CD4-positive, alpha-beta memory T cell (primary cell): Measurements from ENCODE around the gene GOLGA3. TPM values are rescaled to one million over a fixed set of nuclear protein-coding genes. Genes with fewer than 3 reads are reported as not detected.
"Not testable (repeated sequence)": the region's sequence is repeated elsewhere in the genome, so short reads cannot be mapped to it uniquely, and the experiment has no call there.

Experiments
- CTCF ChIA-PET: fragments of 350-600 bp; sonication (Branson Sonifier 250); formaldehyde crosslinking; loops from one replicate; lab custom pipeline; 2021; ENCODE audit warnings: inconsistent platforms; ENCODE audit not compliant: partially characterized antibody; lab: Charles Lee
- POLR2A ChIA-PET: fragments of 350-600 bp; sonication (Branson Sonifier 250); formaldehyde crosslinking; loops from one replicate; lab custom pipeline; 2021; ENCODE audit not compliant: partially characterized antibody; lab: Charles Lee
- DNase-seq, 5 donors: peaks; one replicate each; pipeline versions ENCODE4 v3.0.0 to v3.0.0-alpha.2; 2020 to 2022; ENCODE audit warnings: mixed read lengths in 1 of 5
- H3K27ac ChIP-seq: one replicate; pipeline ENCODE4 v1.7.0; 2013; ENCODE audit warnings: low read depth, low read length
- H3K27me3 ChIP-seq: 2 replicates; pipeline ENCODE4 v1.7.0; 2013; ENCODE audit warnings: mild to moderate bottlenecking, low read length, moderate library complexity; ENCODE audit not compliant: insufficient read depth
- H3K36me3 ChIP-seq: 2 replicates; pipeline ENCODE4 v1.7.0; 2013; ENCODE audit warnings: mild to moderate bottlenecking, low read length, moderate library complexity; ENCODE audit not compliant: insufficient read depth
- H3K4me1 ChIP-seq: 2 replicates; pipeline ENCODE4 v1.7.0; 2013; ENCODE audit warnings: mild to moderate bottlenecking, low read length, moderate library complexity; ENCODE audit not compliant: insufficient read depth
- H3K4me3 ChIP-seq, 2 donors: one replicate each; pipeline ENCODE4 v1.7.0; 2013; ENCODE audit warnings: low read length in 2 of 2, mild to moderate bottlenecking in 1 of 2
- H3K9me3 ChIP-seq, 2 donors: one replicate each; pipeline ENCODE4 v1.7.0; 2013; ENCODE audit warnings: low read length in 2 of 2, control low read depth in 1 of 2; ENCODE audit not compliant: control insufficient read depth in 1 of 2
- H3K27ac Mint-ChIP-seq, 7 donors: one replicate each; pipeline ENCODE4 v1.8.0; 2020 to 2021; ENCODE audit warnings: mixed read lengths in 7 of 7, mild to moderate bottlenecking in 6 of 7, inconsistent platforms in 3 of 7, moderate library complexity in 3 of 7
- H3K27me3 Mint-ChIP-seq, 2 donors: one replicate each; pipeline ENCODE4 v1.8.0; 2020 to 2021; ENCODE audit warnings: mixed read lengths in 2 of 2
- H3K36me3 Mint-ChIP-seq, 2 donors: one replicate each; pipeline ENCODE4 v1.8.0; 2020 to 2021; ENCODE audit warnings: mixed read lengths in 2 of 2, inconsistent platforms in 1 of 2, mild to moderate bottlenecking in 1 of 2
- H3K4me1 Mint-ChIP-seq, 4 donors: one replicate each; pipeline ENCODE4 v1.8.0; 2020 to 2021; ENCODE audit warnings: mixed read lengths in 4 of 4, mild to moderate bottlenecking in 1 of 4
- H3K4me3 Mint-ChIP-seq, 8 donors: one replicate each; pipeline ENCODE4 v1.8.0; 2020 to 2021; ENCODE audit warnings: mixed read lengths in 8 of 8, mild to moderate bottlenecking in 7 of 8, moderate library complexity in 6 of 8, inconsistent platforms in 3 of 8
- H3K9me3 Mint-ChIP-seq, 8 donors: one replicate each; pipeline ENCODE4 v1.8.0; 2020 to 2021; ENCODE audit warnings: mixed read lengths in 8 of 8, mild to moderate bottlenecking in 5 of 8, inconsistent platforms in 3 of 8, moderate library complexity in 1 of 8
- intact Hi-C: fragments of 100-400 bp; cut with micrococcal nuclease; formaldehyde crosslinking; loops from one replicate; pipeline ENCODE4 v1.15.1; 2023
- polyA plus RNA-seq, 2 donors: library from polyadenylated mRNA; unstranded; fragments of 300-500 nt; fragmentation: Illumina TruSeq; gene quantifications; one replicate each; pipeline ENCODE4 v1.2.3, GENCODE V29; 2021
- total RNA-seq, 2 experiments: library from RNA; stranded (reverse); gene quantifications; one replicate each; pipeline ENCODE4 v1.2.3, GENCODE V29; 2021

GOLGA3 gene
- 10 to 100 TPM; 64.1 to 67.6 TPM for total RNA-seq
- polyA plus RNA-seq: 10 to 100 TPM in 1 of 2 donors, under 1 TPM in 1; 0.35 to 12.5 TPM

DNA sequence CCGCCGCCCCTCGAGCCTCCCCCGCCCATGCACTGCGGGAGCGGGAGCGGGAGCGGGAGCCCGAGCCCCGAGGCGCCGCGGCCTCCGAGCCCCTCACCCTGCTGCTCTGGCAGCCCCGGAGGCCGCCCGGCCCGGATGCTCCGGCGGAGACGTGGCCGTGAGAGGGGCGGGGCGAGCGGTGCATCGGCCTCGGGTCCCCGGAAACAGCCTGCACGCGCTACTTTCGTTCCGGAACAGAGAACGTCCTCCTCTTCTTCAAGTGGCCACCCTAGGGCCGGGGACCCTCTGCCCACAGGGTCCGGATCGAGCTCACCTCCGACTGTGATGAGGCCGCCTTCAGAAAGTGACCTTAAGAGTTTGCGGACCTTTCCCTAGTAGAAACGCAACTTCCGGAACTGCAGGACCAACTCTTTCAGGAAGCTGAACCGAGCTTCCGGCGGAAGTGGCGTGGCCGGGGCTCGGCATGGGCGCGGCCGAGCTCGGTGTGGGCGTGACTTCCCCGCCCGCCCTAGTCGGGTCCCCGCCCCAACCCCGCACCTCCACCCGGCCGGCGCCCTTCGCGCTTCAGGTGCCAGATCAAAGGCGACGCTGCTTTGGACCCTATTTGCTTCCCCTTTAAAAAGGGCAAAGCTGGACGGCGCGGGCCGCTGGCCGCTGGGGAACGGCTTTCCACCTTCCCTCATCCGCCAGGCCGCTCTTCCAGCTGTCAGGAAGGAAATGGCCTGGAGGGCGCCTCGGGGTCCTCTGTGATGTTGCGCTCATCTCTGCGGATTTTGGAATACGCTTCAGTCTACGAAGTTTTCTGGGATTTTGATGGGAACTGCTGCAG, at the start of gene GOLGA3:
Gene GOLGA3 (minus strand): TSS at position 164 of the 829 bp plus-strand sequence. CDS start 6,741 bp downstream, outside the sequence.
- H3K4me1 Mint-ChIP-seq: peaks cover 22 to 63% (median 43%) of the 10 kb centered on the region in 4 donors
- H3K4me3 ChIP-seq: peak within 1 kb of the TSS; percentile 58 to 91
- H3K27me3 Mint-ChIP-seq: no peaks in the 10 kb centered on the region
- H3K27ac Mint-ChIP-seq: peak within 1 kb of the TSS; percentile 99 to 100 (median 100)
- ChIA-PET CTCF (interaction anchor here (0.7 to 2.5 kb wide), 4 partner anchors 19 to 91 kb away, joined by 3 to 18 read pairs (median 6); no protein-coding TSS in a partner anchor), POLR2A (interaction anchor here (0.7 to 2.1 kb wide), 17 partner anchors 9 to 251 kb away, joined by 3 to 23 read pairs (median 4); partner anchors contain the start of genes ANKLE2, CHFR, PGAM5 and ZNF26)
- intact Hi-C loops: loop anchor here (1.0 to 5.0 kb wide), 10 partner anchors 38 to 251 kb away; partner anchors contain the start of genes ANKLE2, CHFR, PGAM5 and POLE
- no peaks in the 10 kb centered on the region for H3K27me3 ChIP-seq
- peaks cover 24% of the 10 kb centered on the region for H3K36me3 ChIP-seq
- peaks cover 30% of the 10 kb centered on the region for H3K4me1 ChIP-seq
- DNase-seq: peak; percentile 93 to 96 (median 95)
- H3K9me3 Mint-ChIP-seq: peaks cover 0 to 4% (median 0%) of the 10 kb centered on the region in 8 donors
- peak within 1 kb of the TSS; percentile 98 for H3K27ac ChIP-seq
- peak within 1 kb of the TSS; percentile 91 to 99 (median 96) for H3K4me3 Mint-ChIP-seq
- H3K9me3 ChIP-seq: no peaks in the 10 kb centered on the region
- peaks cover 15 to 44% of the 10 kb centered on the region in 2 donors for H3K36me3 Mint-ChIP-seq

DNA sequence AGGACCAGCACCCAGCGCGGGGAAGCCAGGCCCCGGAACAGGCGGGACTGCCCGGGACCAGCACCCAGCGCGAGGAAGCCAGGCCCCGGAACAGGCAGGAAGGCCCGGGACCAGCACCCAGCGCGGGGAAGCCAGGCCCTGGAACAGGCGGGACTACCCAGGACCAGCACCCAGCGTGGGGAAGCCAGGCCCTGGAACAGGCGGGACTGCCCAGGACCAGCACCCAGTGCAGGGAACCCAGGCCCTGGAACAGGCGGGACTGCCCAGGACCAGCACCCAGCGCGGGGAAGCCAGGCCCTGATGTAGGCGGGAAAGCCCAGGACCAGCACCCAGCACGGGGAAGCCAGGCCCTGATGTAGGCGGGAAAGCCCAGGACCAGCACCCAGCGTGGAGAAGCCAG, 46.0 kb upstream of the GOLGA3 start:
- H3K4me3 Mint-ChIP-seq, H3K4me3 ChIP-seq, H3K27me3 ChIP-seq, CTCF ChIA-PET, DNase-seq, intact Hi-C loops, H3K9me3 Mint-ChIP-seq, H3K9me3 ChIP-seq, H3K27ac Mint-ChIP-seq, POLR2A ChIA-PET, H3K27me3 Mint-ChIP-seq: not testable (repeated sequence)
- Mint-ChIP-seq H3K4me1 (peaks cover 13 to 22% (median 15%) of the 10 kb centered on the region in 4 donors), H3K36me3 (peaks cover 30 to 61% of the 10 kb centered on the region in 2 donors)
- Histone ChIP-seq H3K27ac (peak overlapping the region; percentile 4), H3K4me1 (peaks cover 19% of the 10 kb centered on the region), H3K36me3 (peaks cover 38% of the 10 kb centered on the region)

GRCh38 chr12:132874175-132874574, 45.5 kb upstream of the GOLGA3 start:
- intact Hi-C loops: no loop called here
- Histone ChIP-seq H3K4me3 (no peak overlapping the region), H3K36me3 (peaks cover 42% of the 10 kb centered on the region), H3K9me3 (no peaks in the 10 kb centered on the region), H3K4me1 (peaks cover 19% of the 10 kb centered on the region), H3K27ac (peak overlapping the region; percentile 4), H3K27me3 (no peaks in the 10 kb centered on the region)
- H3K4me3 Mint-ChIP-seq: no peak overlapping the region
- ChIA-PET CTCF (interaction anchor here (1.1 kb wide), 1 partner anchor 30 kb away, joined by 3 read pairs; no protein-coding TSS in a partner anchor), POLR2A (interaction anchor here (2.0 kb wide), 1 partner anchor 12 kb away, joined by 8 read pairs; no protein-coding TSS in a partner anchor)
- no peaks in the 10 kb centered on the region for H3K9me3 Mint-ChIP-seq
- H3K27ac Mint-ChIP-seq: peak overlapping the region in 5 of 7 donors; percentile 44 to 86 (median 79)
- peaks cover 30 to 63% of the 10 kb centered on the region in 2 donors for H3K36me3 Mint-ChIP-seq
- no peaks in the 10 kb centered on the region for H3K27me3 Mint-ChIP-seq
- no peak for DNase-seq
- H3K4me1 Mint-ChIP-seq: peaks cover 13 to 22% (median 15%) of the 10 kb centered on the region in 4 donors

DNA sequence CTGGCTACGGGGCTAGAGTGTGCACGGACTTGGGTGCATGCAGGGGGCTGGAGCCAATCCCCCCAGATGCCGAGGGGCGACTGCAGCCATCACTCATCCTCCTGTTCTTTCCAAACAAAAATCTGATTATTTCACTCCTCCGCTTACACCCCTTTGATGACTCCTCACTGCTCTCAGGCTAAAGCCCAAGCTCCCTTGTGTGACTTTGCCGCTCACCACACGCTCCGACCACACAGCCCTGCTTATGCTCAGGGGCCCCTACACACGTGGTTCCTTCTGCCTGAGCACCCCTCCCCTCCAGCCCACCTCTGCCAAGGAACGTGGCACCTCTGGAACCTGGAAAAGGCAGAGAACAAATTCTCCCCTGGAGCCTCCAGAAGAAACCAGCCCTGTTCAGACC, 45.1 kb upstream of the GOLGA3 start:
- POLR2A ChIA-PET: interaction anchor here (1.1 to 2.0 kb wide), 2 partner anchors 12 to 14 kb away, joined by 5 to 8 read pairs; partner anchors contain the start of gene CHFR
- DNase-seq: no peak
- H3K4me1 ChIP-seq: peaks cover 19% of the 10 kb centered on the region
- Mint-ChIP-seq H3K27me3 (no peaks in the 10 kb centered on the region), H3K4me1 (peaks cover 13 to 22% (median 15%) of the 10 kb centered on the region in 4 donors), H3K9me3 (no peaks in the 10 kb centered on the region), H3K36me3 (peaks cover 30 to 63% of the 10 kb centered on the region in 2 donors), H3K4me3 (no peak overlapping the region), H3K27ac (peak overlapping the region in 6 of 7 donors; percentile 42 to 86 (median 65))
- CTCF ChIA-PET: interaction anchor here (1.1 kb wide), 1 partner anchor 31 kb away, joined by 3 read pairs; no protein-coding TSS in a partner anchor
- no peaks in the 10 kb centered on the region for H3K9me3 ChIP-seq
- no peak overlapping the region for H3K4me3 ChIP-seq
- no peaks in the 10 kb centered on the region for H3K27me3 ChIP-seq
- H3K36me3 ChIP-seq: peaks cover 42% of the 10 kb centered on the region
- H3K27ac ChIP-seq: no peak overlapping the region
- intact Hi-C loops: no loop called here

DNA sequence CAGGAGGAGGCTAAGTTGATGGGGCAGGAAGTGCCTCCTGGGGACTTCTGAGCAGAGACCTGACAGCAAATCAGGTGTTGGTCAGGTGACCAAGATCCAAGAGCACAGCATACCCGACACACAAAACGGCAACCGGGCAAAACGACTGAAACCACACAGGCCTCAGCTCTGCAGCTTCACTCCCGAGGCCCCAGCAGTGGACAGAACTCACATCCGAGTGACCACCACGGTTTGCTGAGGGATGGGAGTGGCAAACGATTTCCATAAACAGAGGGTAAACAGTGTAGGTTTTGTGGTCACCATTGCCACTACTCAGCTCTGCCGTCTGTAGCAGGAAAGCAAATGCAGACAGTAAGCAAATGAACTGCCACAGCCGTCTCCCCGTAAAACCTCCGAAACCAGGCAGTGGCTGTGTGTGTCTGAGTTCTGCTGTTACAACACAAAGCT, 44.3 kb upstream of the GOLGA3 start:
- Mint-ChIP-seq H3K4me1 (peaks cover 13 to 22% (median 15%) of the 10 kb centered on the region in 4 donors), H3K27me3 (no peaks in the 10 kb centered on the region), H3K4me3 (peak overlapping the region in 7 of 8 donors; percentile 47 to 75 (median 61)), H3K27ac (peak overlapping the region in 5 of 7 donors; percentile 78 to 89 (median 87)), H3K36me3 (peaks cover 30 to 65% of the 10 kb centered on the region in 2 donors), H3K9me3 (no peaks in the 10 kb centered on the region)
- ChIA-PET CTCF (interaction anchor here (1.1 kb wide), 1 partner anchor 31 kb away, joined by 3 read pairs; no protein-coding TSS in a partner anchor), POLR2A (interaction anchor here (1.1 to 2.0 kb wide), 3 partner anchors 13 to 39 kb away, joined by 3 to 8 read pairs (median 5); partner anchors contain the start of gene CHFR)
- Histone ChIP-seq H3K36me3 (peaks cover 42% of the 10 kb centered on the region), H3K4me3 (no peak overlapping the region), H3K9me3 (no peaks in the 10 kb centered on the region), H3K27me3 (no peaks in the 10 kb centered on the region), H3K27ac (peak overlapping the region; percentile 7), H3K4me1 (peaks cover 19% of the 10 kb centered on the region)
- peak in 3 of 5 donors; percentile 32 to 47 (median 44) for DNase-seq
- intact Hi-C loops: no loop called here

- peak in 1 of 5 donors; percentile 7 for DNase-seq
- ChIA-PET CTCF (no interaction called here), POLR2A (interaction anchor here (1.1 to 2.0 kb wide), 3 partner anchors 14 to 38 kb away, joined by 3 to 8 read pairs (median 5); partner anchors contain the start of gene CHFR)
- intact Hi-C loops: no loop called here
- H3K27ac Mint-ChIP-seq: peak overlapping the region in 6 of 7 donors; percentile 11 to 89 (median 86)
- no peaks in the 10 kb centered on the region for H3K27me3 Mint-ChIP-seq
- no peak overlapping the region for H3K4me3 ChIP-seq
- H3K27me3 ChIP-seq: no peaks in the 10 kb centered on the region
- H3K9me3 ChIP-seq: no peaks in the 10 kb centered on the region
- H3K27ac ChIP-seq: peak overlapping the region; percentile 7
- peaks cover 23% of the 10 kb centered on the region for H3K4me1 ChIP-seq
- peaks cover 33 to 67% of the 10 kb centered on the region in 2 donors for H3K36me3 Mint-ChIP-seq
- peaks cover 39% of the 10 kb centered on the region for H3K36me3 ChIP-seq
- peak overlapping the region in 5 of 8 donors; percentile 47 to 75 (median 67) for H3K4me3 Mint-ChIP-seq
- H3K9me3 Mint-ChIP-seq: no peaks in the 10 kb centered on the region
- H3K4me1 Mint-ChIP-seq: peaks cover 12 to 24% (median 21%) of the 10 kb centered on the region in 4 donors
Observed at GRCh38 chr12:132872073-132872855, 43.6 kb upstream of the GOLGA3 start.
